Endometrial microvascular endothelial cells (primary cell): ENCODE measurements around the gene OLFML1. TPM values are rescaled to one million over a fixed set of nuclear protein-coding genes. Genes with fewer than 3 reads are reported as not detected.

ENCODE experiments used
- in situ Hi-C: cut with HindIII; loops from 2 replicates; pipeline ENCODE4 v1.10.0; 2017; ENCODE audit warnings: low sequenced_read_pairs, low pct_unique_long_range_greater_than_20kb; ENCODE audit errors: inconsistent ontology term
- total RNA-seq: library from RNA; depleted of rRNA; stranded (reverse); fragments of >200 nt; gene quantifications from one replicate; pipeline ENCODE4 v1.2.3, GENCODE V29; 2015; ENCODE audit errors: inconsistent ontology term

Gene OLFML1
- total RNA-seq, 1 donor from 2014 or later: not detected

GRCh38 chr11:7545611-7546010 lies 60.3 kb downstream of the OLFML1 start:
- in situ Hi-C loops: no loop called here

- in situ Hi-C loops: no loop called here
Measured at GRCh38 chr11:7546324-7546791, 61.1 kb downstream of the OLFML1 start.

DNA sequence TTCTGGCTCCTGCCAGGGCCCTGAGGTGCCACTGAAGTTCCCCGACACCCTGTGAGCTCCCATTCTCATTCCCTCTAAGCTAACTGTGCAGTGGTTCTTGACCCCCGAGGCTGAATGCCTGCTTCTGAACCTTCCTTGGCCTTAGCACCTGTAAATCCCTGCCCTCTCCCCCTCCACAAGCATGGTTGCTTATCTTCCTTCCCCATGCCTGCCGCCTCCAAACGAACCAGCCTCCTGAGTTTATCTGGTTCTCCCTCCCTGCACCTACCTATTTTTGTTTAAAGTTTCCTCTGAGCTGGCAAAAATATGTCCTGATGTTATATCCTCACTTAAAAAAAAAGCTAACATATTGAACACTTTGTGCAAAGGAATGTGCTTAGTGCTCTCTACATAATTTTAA lies 62.4 kb downstream of the OLFML1 start:
- in situ Hi-C loops: no loop called here

DNA sequence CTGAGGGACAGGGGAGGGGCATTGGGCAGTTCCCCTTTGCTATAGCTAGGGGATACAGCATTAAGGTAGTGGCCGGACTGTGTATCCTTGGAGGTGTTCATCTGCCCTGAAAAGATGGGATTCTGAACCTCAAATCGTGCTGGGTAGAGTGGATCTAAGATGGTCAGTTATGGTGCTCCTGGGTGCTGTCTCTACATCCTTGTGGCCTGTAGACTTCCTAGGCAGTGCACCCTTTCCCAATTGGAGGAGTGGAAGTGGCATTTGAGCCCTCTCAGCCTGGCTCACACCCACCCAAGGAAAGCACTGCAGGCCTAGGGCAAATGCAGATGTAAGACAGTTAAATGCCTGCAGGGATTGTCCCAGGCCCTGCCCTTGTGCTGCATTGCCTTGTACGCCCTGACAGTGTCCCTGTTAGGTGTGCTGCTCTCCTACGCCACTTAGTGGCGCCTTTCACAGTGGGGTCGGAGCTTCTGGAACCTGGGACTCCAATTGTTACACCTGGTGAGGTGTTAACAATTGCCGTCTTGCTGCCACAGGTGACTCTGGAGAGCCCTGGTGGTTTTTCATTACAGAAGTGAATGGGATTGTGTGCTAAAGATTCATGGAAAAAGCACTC lies 63.5 kb downstream of the OLFML1 start:
- in situ Hi-C loops: no loop called here

DNA sequence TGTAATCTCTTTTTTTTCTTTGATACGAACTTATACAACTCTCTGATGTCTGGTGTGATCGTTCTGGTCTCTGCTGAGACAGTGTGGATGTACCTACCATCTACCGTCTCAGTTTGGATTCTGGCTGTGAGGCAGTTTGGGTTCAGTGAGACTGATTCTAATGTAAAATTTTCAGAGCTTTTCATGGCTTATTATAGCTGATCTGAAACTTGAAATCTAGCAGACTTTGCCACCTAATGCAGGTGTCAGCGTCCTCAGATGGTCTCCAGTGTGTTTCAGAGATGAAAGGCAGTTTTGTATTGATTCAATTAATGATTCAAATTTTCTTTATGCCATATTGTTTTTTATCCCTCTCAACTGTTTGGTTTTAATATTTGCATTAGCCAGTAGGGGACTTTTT lies 64.4 kb downstream of the OLFML1 start:
- in situ Hi-C loops: no loop called here

DNA sequence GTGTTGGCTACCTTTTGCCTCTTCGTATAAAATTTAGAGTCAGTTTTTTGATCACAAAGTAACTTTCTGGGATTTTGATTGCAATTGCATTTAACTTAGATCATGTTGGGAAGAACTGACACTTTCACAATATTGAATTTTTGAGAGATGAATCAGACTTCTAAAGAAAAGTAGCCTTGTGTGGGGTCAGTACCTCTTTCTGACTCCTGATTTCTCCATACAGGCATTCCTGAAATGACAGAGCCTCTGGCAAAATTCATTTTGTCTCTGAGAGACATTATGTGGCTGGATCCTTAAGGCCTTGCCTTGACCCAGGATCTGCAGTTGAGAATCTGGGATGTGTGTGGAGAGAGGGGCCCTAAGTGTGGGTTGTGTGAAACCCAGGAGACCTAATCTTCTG lies 66.3 kb downstream of the OLFML1 start:
- in situ Hi-C loops: no loop called here

- in situ Hi-C loops: no loop called here
Measured at GRCh38 chr11:7552666-7553065, 67.4 kb downstream of the OLFML1 start.

DNA sequence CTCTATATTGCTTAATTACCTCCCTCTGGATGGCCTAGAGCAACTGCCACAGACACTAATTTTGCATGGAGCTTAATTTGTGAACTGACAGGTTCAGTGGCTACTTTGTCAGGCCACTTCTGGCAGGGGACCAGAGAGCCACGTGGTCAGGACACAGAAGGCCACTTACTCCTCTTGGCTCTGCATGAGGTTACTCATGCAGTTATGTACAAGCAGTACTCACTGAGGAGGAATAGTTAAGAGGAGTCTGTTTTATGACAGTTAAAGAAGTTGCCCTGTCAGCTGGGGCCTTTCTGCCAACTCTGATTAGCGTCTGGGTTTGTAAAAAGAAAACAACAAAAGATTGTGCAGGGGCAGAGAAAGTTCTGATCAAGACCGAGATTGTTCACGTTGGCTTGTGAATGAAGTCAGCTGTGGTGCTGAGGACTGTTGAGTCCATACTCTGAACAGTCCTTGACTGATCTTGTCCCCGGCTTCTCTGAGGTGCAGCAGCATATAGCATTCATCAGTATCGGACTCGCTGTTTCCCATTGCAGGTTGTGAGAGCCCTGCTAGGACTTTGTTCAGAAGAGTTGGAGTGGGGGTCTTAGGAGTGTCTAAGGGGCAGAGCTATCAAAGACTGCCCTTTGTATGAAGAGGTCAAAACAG lies 69.9 kb downstream of the OLFML1 start:
- in situ Hi-C loops: no loop called here

DNA sequence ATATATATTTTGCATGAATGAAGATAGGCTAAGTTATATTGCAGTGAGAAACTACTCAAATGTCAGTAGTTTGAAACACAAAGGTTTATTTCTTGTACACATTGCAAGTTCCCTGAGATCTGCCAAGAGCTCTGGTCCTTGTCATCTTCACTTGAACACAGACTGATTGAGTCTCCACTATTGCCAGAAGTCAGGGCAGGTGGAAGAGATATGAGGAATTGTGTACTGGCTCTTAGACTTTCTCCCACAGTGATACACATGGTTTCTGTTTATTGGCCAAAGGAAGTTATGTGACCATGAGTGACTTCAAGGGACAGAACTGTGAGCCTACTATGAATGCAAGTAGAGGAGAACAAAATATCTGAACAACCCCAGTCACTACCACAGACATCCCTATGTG lies 72.7 kb downstream of the OLFML1 start:
- in situ Hi-C loops: no loop called here

DNA sequence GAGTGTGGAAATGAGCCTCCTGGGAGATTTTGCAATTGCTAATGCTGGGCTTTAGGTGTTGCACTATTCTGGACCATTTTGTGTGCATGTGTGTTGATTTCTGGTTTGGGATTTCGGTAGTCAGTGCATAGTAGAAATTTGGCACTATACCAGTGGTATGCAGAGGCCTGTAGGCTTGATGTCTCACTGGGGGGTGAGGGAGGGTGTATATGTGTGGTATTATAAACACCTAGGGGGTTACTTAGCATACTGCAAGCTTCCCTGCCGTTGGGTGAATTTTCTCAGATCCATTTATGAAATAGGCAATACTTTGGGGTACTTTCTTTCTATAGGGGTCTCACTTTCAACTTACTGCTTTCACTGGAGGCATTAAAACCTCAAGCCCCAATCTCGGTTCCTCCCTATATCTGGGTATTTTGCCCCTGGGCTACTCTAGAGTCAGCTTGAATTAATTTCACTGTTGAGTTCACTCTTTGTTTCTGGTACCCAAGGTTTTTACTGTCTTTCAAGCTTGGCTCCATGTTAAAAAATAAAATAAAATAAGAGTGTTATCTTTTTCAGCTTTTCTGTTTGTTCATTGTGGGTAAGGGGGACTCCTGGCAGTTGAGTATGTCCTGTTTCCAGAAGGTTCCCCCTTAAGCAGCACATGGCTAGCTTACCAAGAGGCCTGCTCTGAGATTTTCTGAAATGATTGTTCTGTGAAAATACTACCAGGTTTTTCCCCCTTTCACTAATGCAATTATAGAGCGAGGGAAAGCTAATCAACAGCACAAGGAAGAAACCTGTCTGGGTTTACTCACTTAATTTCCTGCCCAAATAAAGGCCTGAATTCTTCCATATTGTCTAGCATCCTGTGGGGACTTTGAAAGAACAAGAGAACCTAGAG lies 74.3 kb downstream of the OLFML1 start:
- in situ Hi-C loops: no loop called here

Other genes with a start within 250 kb of the OLFML1 start
- gene SYT9, start 233.6 kb upstream of the OLFML1 start, total RNA-seq: 1.8 TPM
- gene PPFIBP2, start 28.5 kb downstream of the OLFML1 start, total RNA-seq: under 0.01 TPM
- gene CYB5R2, start 188.0 kb downstream of the OLFML1 start, total RNA-seq: 4.2 TPM
- not detected for gene OVCH2, start 221.0 kb downstream of the OLFML1 start, total RNA-seq